Activated CD8-positive, alpha-beta memory T cell treated with anti-CD3 and anti-CD28 coated beads for 36 hours (primary cell): ENCODE data around the gene ADD2. TPM values are rescaled to one million over a fixed set of nuclear protein-coding genes. Genes with fewer than 3 reads are reported as not detected.
"Not testable (repeated sequence)": the region's sequence is repeated elsewhere in the genome, so short reads cannot be mapped to it uniquely, and the experiment has no call there.

ENCODE experiments used
- CTCF ChIA-PET: fragments of 350-600 bp; sonication (Branson Sonifier 250); formaldehyde crosslinking; loops from one replicate; lab custom pipeline; 2021; ENCODE audit warnings: antibody characterized with exemption; lab: Charles Lee
- POLR2A ChIA-PET: fragments of 350-600 bp; sonication (Branson Sonifier 250); formaldehyde crosslinking; loops from one replicate; lab custom pipeline; 2021; ENCODE audit warnings: antibody characterized with exemption; lab: Charles Lee
- total RNA-seq, 2 experiments: library from RNA; stranded (reverse); gene quantifications; one replicate each; pipeline ENCODE4 v1.2.3, GENCODE V29; 2021

The ADD2 gene
- 1 to 10 TPM; 2.0 to 2.8 TPM for total RNA-seq

- ChIA-PET POLR2A (interaction anchor here (1.1 kb wide), 1 partner anchor 474 kb away, joined by 3 read pairs; the partner anchor contains the start of gene SNRPG), CTCF (interaction anchor here (1.0 to 1.1 kb wide), 3 partner anchors 16 to 180 kb away, joined by 4 to 6 read pairs (median 4); no protein-coding TSS in a partner anchor)
Measured at GRCh38 chr2:70767699-70768589, at the start of gene ADD2. Gene ADD2, minus strand, starts transcription at chr2:70768200. Its CDS starts 61,792 bp downstream, at chr2:70706408.

GRCh38 chr2:70817284-70817954, 49.4 kb upstream of the ADD2 start:
- ChIA-PET POLR2A (no interaction called here), CTCF (no interaction called here)

GRCh38 chr2:70816726-70817125, 48.7 kb upstream of the ADD2 start:
- CTCF ChIA-PET: no interaction called here
- POLR2A ChIA-PET: no interaction called here

GRCh38 chr2:70808983-70809958, 41.3 kb upstream of the ADD2 start:
- CTCF ChIA-PET: no interaction called here
- POLR2A ChIA-PET: no interaction called here

GRCh38 chr2:70807828-70808118, 39.8 kb upstream of the ADD2 start:
- CTCF ChIA-PET: no interaction called here

GRCh38 chr2:70807102-70807827, 39.3 kb upstream of the ADD2 start:
- POLR2A ChIA-PET: no interaction called here
- CTCF ChIA-PET: no interaction called here

More at GRCh38 chr2:70807828-70808118, 39.8 kb upstream of the ADD2 start:
- POLR2A ChIA-PET: no interaction called here

- ChIA-PET CTCF (no interaction called here), POLR2A (no interaction called here)
Measured at GRCh38 chr2:70806620-70807019, 38.6 kb upstream of the ADD2 start.

- POLR2A ChIA-PET: no interaction called here
- CTCF ChIA-PET: no interaction called here
Measured at GRCh38 chr2:70806013-70806412, 38.0 kb upstream of the ADD2 start.

DNA sequence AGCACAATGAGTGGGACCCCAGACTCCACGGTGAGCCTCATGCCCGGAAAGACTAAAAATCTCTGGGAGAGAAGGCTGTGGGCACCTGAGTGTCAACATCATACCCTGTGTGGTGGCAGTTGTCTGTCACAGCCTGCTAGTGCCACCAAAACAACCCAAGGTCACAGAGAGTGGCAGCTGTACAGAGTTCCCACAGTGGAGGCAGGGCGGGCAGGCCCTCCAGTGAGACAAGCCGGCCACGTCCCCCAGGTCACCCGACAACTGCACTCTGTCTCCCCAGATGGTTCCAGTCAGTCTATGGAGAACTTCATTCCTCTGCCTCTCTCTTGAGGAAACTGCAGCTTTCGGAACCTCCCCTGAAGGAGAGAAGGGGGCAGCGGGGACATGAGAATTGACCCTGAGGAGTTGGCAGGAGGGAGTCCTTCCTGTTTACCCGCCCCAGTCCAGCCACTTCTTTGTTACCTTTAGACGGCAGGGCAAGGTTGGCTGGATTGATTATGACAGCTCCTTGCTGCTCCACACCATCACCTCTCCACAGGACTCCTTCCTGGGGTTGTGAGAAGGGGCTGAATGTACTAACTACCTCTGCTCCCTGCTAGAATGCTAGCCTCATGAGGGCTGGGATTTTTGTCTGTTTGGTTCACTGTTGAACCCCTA, 33.7 kb upstream of the ADD2 start:
- ChIA-PET CTCF (interaction anchor here (1.2 kb wide), 1 partner anchor 147 kb away, joined by 3 read pairs; no protein-coding TSS in a partner anchor), POLR2A (no interaction called here)

GRCh38 chr2:70799706-70800105, 31.7 kb upstream of the ADD2 start:
- ChIA-PET CTCF (no interaction called here), POLR2A (no interaction called here)

DNA sequence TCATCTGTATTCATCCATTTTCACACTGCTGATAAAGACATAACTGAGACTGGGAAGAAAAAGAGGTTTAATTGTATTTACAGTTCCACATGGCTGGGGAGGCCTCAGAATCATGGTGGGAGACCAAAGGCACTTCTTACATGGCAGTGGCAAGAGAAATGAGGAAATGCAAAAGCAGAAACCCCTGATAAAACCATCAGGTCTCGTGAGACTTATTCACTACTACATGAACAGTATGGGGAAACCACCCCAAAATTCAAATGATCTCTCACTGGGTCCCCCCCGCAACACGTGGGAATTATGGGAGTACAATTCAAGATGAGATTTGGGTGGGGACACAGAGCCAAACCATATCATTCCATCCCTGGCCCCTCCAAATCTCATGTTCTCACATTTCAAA, 30.0 kb upstream of the ADD2 start:
- CTCF ChIA-PET, POLR2A ChIA-PET: not testable (repeated sequence)

- POLR2A ChIA-PET: no interaction called here
Measured at GRCh38 chr2:70797506-70797905, 29.5 kb upstream of the ADD2 start.

DNA sequence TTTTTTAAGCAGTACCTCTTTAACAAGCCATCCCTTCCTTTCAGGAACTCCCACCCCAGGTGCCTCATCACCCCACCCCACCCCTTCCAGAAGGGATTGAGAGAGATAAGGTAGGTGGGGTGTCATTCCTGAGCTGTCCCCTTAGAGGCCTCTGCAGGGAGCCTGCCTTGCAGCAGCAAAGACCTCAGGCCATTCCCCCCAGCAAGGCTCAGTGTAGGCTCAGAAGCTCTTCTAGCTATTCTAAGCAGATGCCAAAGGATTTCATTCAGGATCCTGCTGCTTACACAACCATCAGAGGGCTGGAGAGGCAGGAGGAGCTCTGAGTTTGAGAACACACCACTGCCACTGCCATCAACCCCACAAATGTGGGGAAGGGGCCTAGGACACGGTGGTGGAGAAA, 28.3 kb upstream of the ADD2 start:
- ChIA-PET CTCF (interaction anchor here (1.4 kb wide), 1 partner anchor 189 kb away, joined by 4 read pairs; no protein-coding TSS in a partner anchor), POLR2A (no interaction called here)

More at GRCh38 chr2:70797506-70797905, 29.5 kb upstream of the ADD2 start:
- CTCF ChIA-PET: no interaction called here

DNA sequence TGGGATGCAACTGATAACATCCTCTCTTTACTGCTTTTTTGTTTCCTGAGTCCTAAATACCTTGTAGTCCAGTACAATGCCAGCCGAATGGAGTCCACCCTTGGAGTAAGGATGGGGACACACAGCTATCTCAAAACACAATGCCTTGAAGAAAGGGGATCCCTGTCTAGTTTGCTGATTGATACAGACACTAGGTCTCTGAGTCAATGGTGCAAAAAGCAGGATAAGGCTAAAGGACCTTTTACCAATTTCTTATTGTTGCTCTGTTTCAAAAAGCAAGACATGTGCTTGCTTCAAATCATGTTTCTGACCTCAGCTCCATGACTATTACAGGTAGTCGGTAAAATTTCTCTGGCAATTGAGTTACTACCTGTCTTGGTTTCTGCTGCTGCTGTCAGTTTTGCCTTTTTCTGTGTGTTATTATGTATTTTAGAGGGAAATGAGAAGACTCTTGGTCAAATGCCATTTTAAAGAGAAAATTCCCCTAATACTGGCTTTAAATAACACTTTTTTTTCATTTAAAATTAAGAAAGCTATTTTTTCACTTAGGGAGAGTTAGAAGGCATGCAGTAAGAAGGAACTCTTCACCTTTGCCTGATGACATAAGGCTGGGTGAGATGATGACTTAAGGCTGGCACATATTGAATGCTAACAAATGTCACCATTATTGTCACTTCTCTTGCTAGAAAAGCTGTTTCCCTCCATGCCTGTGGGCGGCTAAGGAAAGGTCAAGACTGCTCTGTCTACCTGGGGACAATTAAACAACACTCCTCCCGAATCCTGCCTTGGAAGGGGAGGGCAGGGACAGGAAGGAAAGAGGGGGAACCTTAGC, 27.4 kb upstream of the ADD2 start:
- ChIA-PET CTCF (interaction anchor here (1.4 kb wide), 1 partner anchor 190 kb away, joined by 4 read pairs; no protein-coding TSS in a partner anchor), POLR2A (no interaction called here)

- ChIA-PET CTCF (no interaction called here), POLR2A (no interaction called here)
Measured at GRCh38 chr2:70793450-70793849, 25.4 kb upstream of the ADD2 start.

- ChIA-PET POLR2A (no interaction called here), CTCF (interaction anchor here (0.7 to 4.0 kb wide), 7 partner anchors 12 to 174 kb away, joined by 3 to 14 read pairs (median 5); no protein-coding TSS in a partner anchor)
Measured at GRCh38 chr2:70790136-70790828, 22.3 kb upstream of the ADD2 start, which contains the start of gene FIGLA. Gene FIGLA, minus strand, starts transcription at chr2:70790643. Its CDS starts 5 bp downstream, at chr2:70790638.
